IPS-15b (cell line): ENCODE measurements around the gene PHAX.
"Not testable (repeated sequence)": the region's sequence is repeated elsewhere in the genome, so short reads cannot be mapped to it uniquely, and the experiment has no call there.

ENCODE experiments used
- H3K27me3 ChIP-seq: one replicate; pipeline ENCODE4 v1.6.1; 2013; ENCODE audit warnings: low read length; ENCODE audit not compliant: control insufficient read depth, insufficient read depth
- H3K36me3 ChIP-seq: one replicate; pipeline ENCODE4 v1.6.1; 2013; ENCODE audit warnings: low read length; ENCODE audit not compliant: control insufficient read depth, insufficient read depth
- H3K4me1 ChIP-seq: one replicate; pipeline ENCODE4 v1.6.1; 2013; ENCODE audit warnings: mild to moderate bottlenecking, low read length; ENCODE audit not compliant: control insufficient read depth, insufficient read depth
- H3K4me3 ChIP-seq: one replicate; pipeline ENCODE4 v1.5.1; 2013; ENCODE audit warnings: low read depth, low read length
- H3K9ac ChIP-seq: one replicate; pipeline ENCODE4 v1.6.1; 2013; ENCODE audit warnings: low read depth, mild to moderate bottlenecking, low read length
- H3K9me3 ChIP-seq: one replicate; pipeline ENCODE4 v1.6.1; 2013; ENCODE audit warnings: mild to moderate bottlenecking, low read length; ENCODE audit not compliant: control insufficient read depth, insufficient read depth

PHAX gene

DNA sequence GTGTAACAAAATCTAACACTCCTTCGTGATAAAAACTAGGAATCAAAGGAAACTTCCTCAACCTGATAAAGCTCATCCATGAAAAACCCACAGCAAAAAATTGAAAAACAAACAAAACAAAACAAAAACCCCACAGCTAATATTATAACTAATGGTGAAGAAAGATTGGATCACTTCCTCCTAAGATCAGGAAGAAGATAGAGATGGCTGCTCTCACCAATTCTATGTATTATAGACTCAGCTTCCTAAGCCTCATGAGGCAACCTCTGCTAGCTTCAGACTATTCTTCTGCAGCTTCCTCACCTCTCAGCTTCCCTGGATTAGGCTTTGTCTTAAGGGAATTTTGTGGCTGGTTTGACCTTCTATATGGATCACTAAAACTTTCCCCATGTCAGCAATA, 40.1 kb downstream of the PHAX start:
- Histone ChIP-seq H3K4me1 (no peaks in the 10 kb centered on the region), H3K9me3 (no peaks in the 10 kb centered on the region), H3K27me3 (no peaks in the 10 kb centered on the region), H3K36me3 (no peaks in the 10 kb centered on the region), H3K4me3 (no peak overlapping the region), H3K9ac (no peak overlapping the region)

DNA sequence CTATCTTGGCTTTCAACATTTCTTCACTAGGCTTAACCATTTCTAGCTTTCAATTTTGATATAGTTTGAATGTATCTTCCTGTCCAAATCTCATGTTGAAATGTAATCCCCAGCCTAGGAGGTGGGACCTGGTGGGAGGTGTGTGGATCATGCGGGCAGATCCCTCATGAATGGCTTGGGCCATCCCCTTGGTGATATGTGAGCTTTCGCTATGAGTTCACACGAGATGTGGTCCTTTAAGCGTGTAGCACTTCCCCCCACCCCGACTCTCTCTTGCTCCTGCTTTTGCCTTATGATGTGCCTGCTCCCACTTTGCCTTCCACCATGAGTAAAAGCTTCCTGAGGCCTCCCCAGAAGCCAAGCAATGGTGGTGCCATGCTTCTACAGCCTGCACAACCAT, 40.6 kb downstream of the PHAX start:
- Histone ChIP-seq H3K4me3 (no peak overlapping the region), H3K27me3 (no peaks in the 10 kb centered on the region), H3K36me3 (no peaks in the 10 kb centered on the region), H3K9ac (no peak overlapping the region), H3K4me1 (no peaks in the 10 kb centered on the region), H3K9me3 (no peaks in the 10 kb centered on the region)

DNA sequence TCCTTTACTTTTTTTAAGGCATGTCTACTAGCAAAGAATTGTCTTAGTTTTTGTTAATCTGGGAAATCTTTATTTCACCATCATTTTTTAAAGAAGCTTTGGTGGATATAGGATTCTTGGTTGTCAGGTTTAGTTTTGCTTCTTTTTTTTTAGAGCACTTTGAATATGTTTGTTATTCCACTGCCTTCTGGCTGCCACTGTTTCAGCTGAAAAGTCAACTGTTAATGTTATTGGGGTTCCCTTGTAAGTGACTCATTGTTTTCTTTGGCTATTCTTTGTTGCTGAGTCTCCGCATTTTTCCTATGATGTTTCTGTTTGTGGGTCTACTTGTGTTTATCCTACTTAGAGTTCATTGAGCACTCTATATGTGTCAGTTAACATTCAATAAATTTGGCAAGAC, 44.4 kb downstream of the PHAX start:
- H3K4me3 ChIP-seq, result no peak overlapping the region
- H3K27me3 ChIP-seq, result no peaks in the 10 kb centered on the region
- H3K4me1 ChIP-seq, result no peaks in the 10 kb centered on the region
- H3K36me3 ChIP-seq, result no peaks in the 10 kb centered on the region
- H3K9ac ChIP-seq, result no peak overlapping the region
- no peaks in the 10 kb centered on the region for H3K9me3 ChIP-seq

DNA sequence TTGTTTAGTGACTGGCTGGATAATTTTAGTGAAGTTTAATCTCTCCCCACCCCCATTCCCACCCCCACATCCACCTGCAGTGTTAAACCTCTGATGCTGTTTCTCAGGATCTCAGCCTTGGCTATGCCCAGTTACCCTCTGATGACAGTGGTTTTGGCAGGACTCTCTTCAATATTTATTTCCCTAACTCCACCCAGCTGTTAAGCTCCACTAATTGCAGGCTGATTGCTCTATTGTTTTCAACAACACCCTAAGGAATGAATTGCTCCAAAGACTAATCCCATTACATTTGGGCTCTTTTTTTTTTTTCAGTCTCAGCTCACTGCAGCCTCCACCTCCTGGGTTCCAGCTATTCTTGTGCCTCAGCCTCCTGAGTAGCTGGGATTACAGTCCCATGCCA, 46.3 kb downstream of the PHAX start:
- Histone ChIP-seq H3K9ac (no peak overlapping the region), H3K4me1 (no peaks in the 10 kb centered on the region)

DNA sequence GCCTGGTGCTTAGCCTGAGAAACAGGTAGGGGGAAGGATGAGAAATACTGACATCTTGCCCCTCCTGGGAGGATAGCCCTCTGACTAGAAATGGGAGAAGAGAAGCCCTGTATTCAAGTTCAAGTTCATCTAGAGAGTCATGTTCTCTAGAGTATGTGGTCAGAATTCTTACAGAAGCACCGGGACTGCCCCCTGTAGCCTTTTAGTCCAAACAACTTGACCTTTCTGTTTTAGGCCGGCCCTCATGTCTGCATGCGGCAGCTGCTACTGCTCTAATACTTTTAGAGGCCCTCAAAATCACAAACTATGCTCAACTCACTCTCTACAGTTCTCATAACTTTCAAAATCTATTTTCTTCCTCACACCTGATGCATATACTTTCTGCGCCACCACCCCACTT, 47.7 kb downstream of the PHAX start:
- no peaks in the 10 kb centered on the region for H3K36me3 ChIP-seq
- H3K4me1 ChIP-seq, result no peaks in the 10 kb centered on the region
- no peaks in the 10 kb centered on the region for H3K9me3 ChIP-seq
- H3K9ac ChIP-seq, result no peak overlapping the region
- H3K4me3 ChIP-seq, result no peak overlapping the region
- H3K27me3 ChIP-seq, result no peaks in the 10 kb centered on the region

More for the DNA sequence above, 46.3 kb downstream of the PHAX start:
- no peak overlapping the region for H3K4me3 ChIP-seq
- H3K9me3 ChIP-seq, result no peaks in the 10 kb centered on the region
- H3K36me3 ChIP-seq, result no peaks in the 10 kb centered on the region
- no peaks in the 10 kb centered on the region for H3K27me3 ChIP-seq

DNA sequence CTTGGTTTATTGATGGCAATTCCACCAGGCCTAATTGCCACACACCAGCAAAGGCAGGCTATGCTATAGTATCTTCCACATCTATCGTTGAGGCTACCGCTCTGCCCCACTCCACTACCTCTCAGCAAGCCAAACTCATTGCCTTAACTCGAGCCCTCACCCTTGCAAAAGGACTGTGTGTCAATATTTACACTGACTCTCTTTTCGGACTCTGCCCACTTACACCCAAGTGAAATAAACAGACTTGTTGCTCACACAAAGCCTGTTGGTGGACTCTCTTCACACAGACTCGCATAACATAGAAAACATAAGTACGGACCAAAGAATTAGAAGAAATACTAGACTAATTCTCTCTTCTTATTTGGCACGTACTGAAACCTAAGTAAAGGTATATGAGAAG, 48.3 kb downstream of the PHAX start:
- not testable (repeated sequence) for H3K36me3 ChIP-seq, H3K27me3 ChIP-seq, H3K4me1 ChIP-seq, H3K9me3 ChIP-seq, H3K9ac ChIP-seq, H3K4me3 ChIP-seq

DNA sequence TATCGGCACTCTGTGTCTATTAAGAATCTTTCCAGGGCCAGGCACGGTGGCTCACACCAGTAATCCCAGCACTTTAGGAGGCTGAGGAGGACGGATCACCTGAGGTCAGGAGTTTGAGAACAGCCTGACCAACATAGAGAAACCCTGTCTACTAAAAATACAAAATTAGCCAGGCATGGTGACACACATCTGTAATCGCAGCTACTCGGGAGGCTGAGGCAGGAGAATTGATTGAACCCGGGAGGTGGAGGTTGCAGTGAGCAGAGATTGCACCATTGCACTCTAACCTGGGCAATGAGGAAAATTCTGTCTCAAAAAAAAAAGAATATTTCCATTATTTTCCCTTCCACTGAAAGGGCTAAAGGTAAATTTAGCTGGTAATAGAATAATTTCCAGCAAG, 49.0 kb downstream of the PHAX start:
- not testable (repeated sequence) for H3K27me3 ChIP-seq, H3K4me1 ChIP-seq, H3K36me3 ChIP-seq, H3K4me3 ChIP-seq, H3K9ac ChIP-seq, H3K9me3 ChIP-seq

DNA sequence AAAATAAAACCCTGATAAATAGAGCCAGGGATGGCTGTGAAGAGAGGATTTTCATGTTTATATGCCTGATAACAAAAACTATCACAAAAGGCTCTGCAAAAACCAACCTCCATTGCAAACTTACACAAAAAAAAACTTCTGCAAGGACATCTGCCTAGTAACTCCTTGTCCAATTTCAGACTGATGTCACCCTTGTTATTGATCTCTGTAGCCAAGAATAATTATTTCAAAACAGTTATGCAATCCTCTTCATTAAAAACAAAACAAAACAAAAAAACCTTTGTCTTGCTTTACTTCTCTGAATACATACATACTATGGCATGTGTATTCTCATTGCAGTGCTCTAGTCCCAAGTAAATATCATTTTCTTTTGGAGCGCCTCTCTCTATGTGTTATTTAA, 49.7 kb downstream of the PHAX start:
- Histone ChIP-seq H3K9me3 (no peaks in the 10 kb centered on the region), H3K4me1 (no peaks in the 10 kb centered on the region), H3K4me3 (no peak overlapping the region), H3K36me3 (no peaks in the 10 kb centered on the region), H3K9ac (no peak overlapping the region), H3K27me3 (no peaks in the 10 kb centered on the region)

DNA sequence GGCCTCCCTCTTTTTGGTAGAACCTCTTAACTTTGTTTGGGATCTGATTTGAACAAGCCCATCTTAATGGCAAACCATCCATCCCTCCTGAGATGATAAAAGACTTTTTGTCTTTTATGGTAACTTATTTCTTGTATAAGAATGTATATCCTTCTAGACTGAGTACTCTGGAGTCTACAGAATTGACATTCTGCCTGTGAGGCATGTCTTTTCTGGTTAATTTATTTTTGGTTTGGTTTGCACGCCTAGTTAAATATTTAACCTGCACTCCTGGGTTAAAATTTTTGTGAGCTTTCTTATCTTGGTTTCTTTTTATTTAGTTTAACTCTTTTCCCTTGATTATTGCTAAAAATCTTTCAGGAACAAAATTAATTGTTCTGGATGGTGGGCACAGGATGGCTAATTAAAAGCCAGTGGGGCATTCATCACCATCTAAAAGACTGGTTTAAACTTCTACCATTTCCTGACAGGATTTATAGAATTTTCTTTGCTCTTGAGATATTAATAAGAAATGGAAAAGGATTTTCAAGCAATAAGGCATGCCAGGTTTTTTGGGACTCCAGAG, 50.3 kb downstream of the PHAX start:
- no peak overlapping the region for H3K4me3 ChIP-seq
- H3K27me3 ChIP-seq, result no peaks in the 10 kb centered on the region
- no peaks in the 10 kb centered on the region for H3K9me3 ChIP-seq
- H3K4me1 ChIP-seq, result no peaks in the 10 kb centered on the region
- H3K36me3 ChIP-seq, result no peaks in the 10 kb centered on the region
- H3K9ac ChIP-seq, result no peak overlapping the region

DNA sequence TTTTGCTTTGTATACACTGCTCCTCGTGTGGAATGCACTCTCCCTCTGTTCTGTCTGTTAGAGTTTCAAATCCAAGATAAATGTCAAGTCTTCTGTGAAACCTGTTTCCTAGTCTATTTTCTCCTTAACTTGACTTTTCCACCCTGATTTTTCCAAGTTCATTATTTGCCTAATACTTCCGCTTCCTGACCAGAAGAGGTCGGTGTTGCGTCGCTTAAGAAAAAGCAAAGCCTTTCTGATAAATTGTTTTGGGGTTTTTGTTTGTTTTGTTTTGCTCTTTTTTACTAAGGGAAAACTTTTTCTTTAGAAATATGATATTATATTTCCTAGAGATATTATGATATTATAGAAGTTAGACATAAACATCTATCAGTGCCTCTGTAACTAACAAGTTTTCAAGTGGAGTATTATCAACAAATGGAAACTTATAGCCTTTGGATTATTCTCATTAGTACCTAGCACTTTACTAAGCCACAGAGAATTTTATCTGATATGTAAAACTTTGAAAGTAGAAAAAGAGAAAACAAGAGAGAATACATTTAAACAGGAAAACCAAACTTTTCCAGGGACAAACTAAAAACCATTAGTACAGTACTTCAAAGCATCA, 55.8 kb downstream of the PHAX start:
- Histone ChIP-seq H3K9ac (no peak overlapping the region), H3K4me3 (no peak overlapping the region), H3K36me3 (no peaks in the 10 kb centered on the region), H3K4me1 (peaks cover 2% of the 10 kb centered on the region), H3K9me3 (no peaks in the 10 kb centered on the region), H3K27me3 (no peaks in the 10 kb centered on the region)

DNA sequence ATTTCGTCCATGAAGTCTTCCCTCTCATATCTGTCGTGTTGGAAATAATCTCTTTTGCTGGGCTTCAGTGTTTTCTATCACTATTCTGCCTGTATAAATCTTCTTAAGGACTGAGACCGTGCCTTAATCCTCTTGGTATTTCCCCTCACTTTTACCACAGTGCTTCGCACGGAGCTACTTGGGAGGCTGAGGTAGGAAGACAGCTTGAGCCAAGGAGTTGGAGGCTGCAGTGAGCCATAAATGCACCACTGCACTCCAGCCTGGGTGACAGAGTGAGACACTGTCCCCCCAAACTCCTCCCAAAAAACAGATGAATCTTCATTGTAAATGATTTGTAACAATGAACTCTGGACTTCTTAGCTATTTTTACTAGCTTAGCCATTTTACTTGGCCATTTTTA, 57.8 kb downstream of the PHAX start:
- no peak overlapping the region for H3K4me3 ChIP-seq
- H3K9ac ChIP-seq, result no peak overlapping the region
- H3K27me3 ChIP-seq, result no peaks in the 10 kb centered on the region
- peaks cover 2% of the 10 kb centered on the region for H3K4me1 ChIP-seq
- no peaks in the 10 kb centered on the region for H3K9me3 ChIP-seq
- H3K36me3 ChIP-seq, result no peaks in the 10 kb centered on the region

DNA sequence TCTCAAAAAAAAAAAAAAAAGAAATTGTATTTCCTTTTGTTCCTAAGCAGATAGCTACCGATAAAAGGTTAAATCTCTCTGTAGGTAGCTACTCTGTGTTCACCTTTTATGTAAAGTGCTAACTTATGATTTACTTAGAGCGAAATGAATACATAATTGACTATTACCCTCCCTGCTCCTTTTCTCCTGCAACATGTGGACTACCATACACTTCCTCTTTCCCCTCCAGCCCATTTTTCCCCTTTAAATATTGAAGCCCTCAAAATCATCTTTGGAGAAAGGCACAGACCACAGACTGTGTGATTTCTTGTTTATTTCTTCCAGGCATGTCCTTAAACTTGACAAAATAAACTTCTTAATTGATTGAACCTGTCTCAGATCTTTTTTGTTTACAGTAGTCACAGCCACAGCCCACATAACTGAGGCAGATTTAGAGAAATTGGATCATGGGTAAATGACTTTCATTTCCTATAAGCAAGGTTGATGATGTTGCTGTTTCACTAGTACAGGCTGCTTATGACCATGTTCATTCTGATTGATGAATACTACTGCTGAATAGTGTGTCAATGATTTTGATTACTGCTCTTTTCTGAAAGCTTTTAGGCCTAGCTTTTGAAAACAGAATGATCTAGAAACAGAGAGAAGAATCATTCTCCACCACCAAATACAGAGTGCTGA, 59.2 kb downstream of the PHAX start:
- no peaks in the 10 kb centered on the region for H3K27me3 ChIP-seq
- peaks cover 2% of the 10 kb centered on the region for H3K4me1 ChIP-seq
- H3K9ac ChIP-seq, result no peak overlapping the region
- no peaks in the 10 kb centered on the region for H3K9me3 ChIP-seq
- H3K4me3 ChIP-seq, result no peak overlapping the region
- no peaks in the 10 kb centered on the region for H3K36me3 ChIP-seq
